Mucosa of descending colon (tissue), 3 donors: Measurements from ENCODE around the gene MYO10. TPM values are rescaled to one million over a fixed set of nuclear protein-coding genes. Genes with fewer than 3 reads are reported as not detected.
"Not testable (repeated sequence)": the region's sequence is repeated elsewhere in the genome, so short reads cannot be mapped to it uniquely, and the experiment has no call there.

Experiments used
- ATAC-seq: fragments of 200-7000 bp; cut with Tn5 transposase; one replicate; pipeline ENCODE4 v1.9.1; 2020; ENCODE audit warnings: mild to moderate bottlenecking, moderate library complexity
- DNase-seq, 3 donors: peaks; one replicate each; pipeline ENCODE4 v3.0.0-alpha.2; 2020
- H3K36me3 ChIP-seq: fragments of 200-600 bp; one replicate; pipeline ENCODE4 v1.8.0; 2021; ENCODE audit warnings: low read depth, mild to moderate bottlenecking
- H3K4me1 ChIP-seq: fragments of 200-600 bp; one replicate; pipeline ENCODE4 v1.8.0; 2021; ENCODE audit warnings: low read depth, mild to moderate bottlenecking
- H3K4me3 ChIP-seq: fragments of 200-600 bp; one replicate; pipeline ENCODE4 v1.8.0; 2021; ENCODE audit warnings: mild to moderate bottlenecking
- H3K9me3 ChIP-seq: fragments of 200-600 bp; one replicate; pipeline ENCODE4 v1.8.0; 2021; ENCODE audit warnings: mild to moderate bottlenecking
- intact Hi-C, 2 donors: fragments of 100-400 bp; cut with DNase I in 1 of 2; cut with micrococcal nuclease in 1 of 2; formaldehyde crosslinking; loops; one replicate each; pipeline versions ENCODE4 v1.11.0 to v1.11.1; 2022; cut with DNase I, micrococcal nuclease
- total RNA-seq, 3 donors: library from RNA; stranded (reverse); fragmentation: NEBNext Ultra II Directional in 2 of 3; extraction: Animal tissue kit (Norgen Biotek cat#: 25700) in 2 of 3; gene quantifications; one replicate each; pipeline versions ENCODE4 v1.2.1 to v1.2.4, GENCODE V29; 2021 to 2023
- TF ChIP-seq, protein P1 (sequence below): fragments of 200-600 bp; IDR thresholded peaks from one replicate; pipeline ENCODE4 v1.8.0; 2022; ENCODE audit warnings: antibody characterized with exemption, mild to moderate bottlenecking
- donor health status: DM: no; HTN: no; CAD: no; lungs with moderate emphysema.
- donor health status: DM: no; HTN: no; CAD: no.
- donor health status: DM: no; HTN: yes; CAD: no.

The MYO10 gene
- total RNA-seq, 3 donors from 2014 or later = 29.4 to 87.8 (median 61.3) TPM

DNA sequence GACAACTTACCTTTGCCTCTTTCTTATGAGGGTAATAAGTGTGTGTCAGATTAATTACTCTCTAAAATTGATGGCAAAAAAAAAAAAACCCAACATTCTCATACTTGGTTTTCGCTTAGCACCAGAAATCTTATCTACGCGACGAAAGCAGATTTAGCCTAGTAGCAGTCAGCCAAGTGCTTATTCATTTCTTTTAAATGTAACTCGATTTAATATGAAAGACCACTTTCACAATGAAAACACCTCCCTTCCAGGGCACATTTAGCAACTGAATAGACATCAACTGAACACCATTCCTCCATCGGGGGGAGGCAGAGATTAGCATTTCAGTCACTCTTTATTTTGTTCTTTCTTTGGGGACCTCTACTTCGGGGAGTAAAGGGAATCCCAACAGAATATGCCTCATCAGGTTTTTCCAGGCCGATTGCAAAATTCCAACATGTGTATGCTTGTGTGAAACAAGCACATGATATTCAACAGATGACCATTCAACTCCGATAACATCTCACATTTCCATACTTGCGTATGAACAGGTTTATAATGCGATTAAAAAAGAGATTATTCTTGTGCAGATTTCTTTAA lies 195.2 kb downstream of the MYO10 start:
- intact Hi-C loops = no loop called here
- H3K4me1 ChIP-seq = no peaks in the 10 kb centered on the region
- ATAC-seq (no peak), DNase-seq (no peak)
- TF ChIP-seq, protein P1, sequence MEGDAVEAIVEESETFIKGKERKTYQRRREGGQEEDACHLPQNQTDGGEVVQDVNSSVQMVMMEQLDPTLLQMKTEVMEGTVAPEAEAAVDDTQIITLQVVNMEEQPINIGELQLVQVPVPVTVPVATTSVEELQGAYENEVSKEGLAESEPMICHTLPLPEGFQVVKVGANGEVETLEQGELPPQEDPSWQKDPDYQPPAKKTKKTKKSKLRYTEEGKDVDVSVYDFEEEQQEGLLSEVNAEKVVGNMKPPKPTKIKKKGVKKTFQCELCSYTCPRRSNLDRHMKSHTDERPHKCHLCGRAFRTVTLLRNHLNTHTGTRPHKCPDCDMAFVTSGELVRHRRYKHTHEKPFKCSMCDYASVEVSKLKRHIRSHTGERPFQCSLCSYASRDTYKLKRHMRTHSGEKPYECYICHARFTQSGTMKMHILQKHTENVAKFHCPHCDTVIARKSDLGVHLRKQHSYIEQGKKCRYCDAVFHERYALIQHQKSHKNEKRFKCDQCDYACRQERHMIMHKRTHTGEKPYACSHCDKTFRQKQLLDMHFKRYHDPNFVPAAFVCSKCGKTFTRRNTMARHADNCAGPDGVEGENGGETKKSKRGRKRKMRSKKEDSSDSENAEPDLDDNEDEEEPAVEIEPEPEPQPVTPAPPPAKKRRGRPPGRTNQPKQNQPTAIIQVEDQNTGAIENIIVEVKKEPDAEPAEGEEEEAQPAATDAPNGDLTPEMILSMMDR = no peak
- no peak overlapping the region for H3K4me3 ChIP-seq
- no peaks in the 10 kb centered on the region for H3K36me3 ChIP-seq
- H3K9me3 ChIP-seq = no peaks in the 10 kb centered on the region

DNA sequence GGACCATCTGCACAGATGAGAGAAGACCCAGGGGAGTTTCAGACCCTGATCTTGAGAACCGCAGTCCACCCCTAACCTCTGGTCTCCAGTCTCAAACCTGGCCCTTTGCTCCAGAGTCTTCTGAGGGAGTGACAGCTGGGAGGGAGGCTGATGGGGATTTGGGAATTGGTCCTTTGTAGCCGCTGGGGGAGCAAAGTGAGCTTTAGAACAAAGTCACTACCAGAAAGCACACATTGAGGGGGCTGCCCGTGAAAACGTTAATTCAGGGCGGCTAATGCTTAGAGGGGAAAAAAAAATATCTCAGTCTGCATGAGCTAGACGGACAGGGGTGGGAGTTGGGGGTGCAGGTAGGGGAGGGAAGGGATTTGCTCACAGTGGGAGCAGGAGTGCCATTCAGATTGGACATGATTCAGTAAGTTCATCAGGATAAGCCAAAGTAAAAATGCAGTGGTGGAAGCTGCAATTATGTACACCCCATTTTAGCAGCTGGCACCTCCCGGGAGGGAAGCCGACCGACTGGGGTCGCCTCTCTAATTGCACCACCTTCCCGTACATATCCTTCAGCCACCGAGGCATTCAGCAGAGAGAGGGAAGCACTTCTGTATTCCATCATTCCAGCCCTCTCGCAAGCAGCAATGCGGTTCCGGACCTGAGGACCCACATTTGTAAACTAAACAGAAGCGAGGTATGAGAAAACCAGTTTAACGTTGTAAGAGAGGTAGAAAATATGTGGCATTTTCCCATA lies 195.8 kb downstream of the MYO10 start:
- Histone ChIP-seq H3K4me1 (no peaks in the 10 kb centered on the region), H3K36me3 (no peaks in the 10 kb centered on the region), H3K4me3 (no peak overlapping the region), H3K9me3 (no peaks in the 10 kb centered on the region)
- DNase-seq (no peak), ATAC-seq (no peak)
- TF ChIP-seq, protein P1 = no peak
- intact Hi-C loops = no loop called here

DNA sequence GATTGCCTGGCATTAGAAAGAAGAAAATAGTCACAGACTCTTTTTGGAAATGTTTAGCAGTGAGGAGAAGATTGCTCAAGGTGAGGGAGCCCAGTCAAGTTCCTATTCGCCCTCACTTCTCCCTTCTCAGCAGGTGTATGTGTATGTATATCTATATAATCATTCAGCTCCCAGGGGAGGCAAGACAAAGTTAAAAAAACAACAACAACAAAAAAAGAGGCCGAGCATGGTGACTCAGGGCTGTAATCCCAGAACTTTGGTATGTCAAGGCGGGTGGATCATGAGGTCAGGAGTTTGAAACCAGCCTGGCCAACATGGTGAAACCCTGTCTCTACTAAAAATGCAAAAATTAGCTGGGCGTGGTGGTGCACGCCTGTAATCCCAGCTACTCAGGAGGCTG lies 197.7 kb downstream of the MYO10 start:
- intact Hi-C loops, H3K9me3 ChIP-seq: not testable (repeated sequence)

DNA sequence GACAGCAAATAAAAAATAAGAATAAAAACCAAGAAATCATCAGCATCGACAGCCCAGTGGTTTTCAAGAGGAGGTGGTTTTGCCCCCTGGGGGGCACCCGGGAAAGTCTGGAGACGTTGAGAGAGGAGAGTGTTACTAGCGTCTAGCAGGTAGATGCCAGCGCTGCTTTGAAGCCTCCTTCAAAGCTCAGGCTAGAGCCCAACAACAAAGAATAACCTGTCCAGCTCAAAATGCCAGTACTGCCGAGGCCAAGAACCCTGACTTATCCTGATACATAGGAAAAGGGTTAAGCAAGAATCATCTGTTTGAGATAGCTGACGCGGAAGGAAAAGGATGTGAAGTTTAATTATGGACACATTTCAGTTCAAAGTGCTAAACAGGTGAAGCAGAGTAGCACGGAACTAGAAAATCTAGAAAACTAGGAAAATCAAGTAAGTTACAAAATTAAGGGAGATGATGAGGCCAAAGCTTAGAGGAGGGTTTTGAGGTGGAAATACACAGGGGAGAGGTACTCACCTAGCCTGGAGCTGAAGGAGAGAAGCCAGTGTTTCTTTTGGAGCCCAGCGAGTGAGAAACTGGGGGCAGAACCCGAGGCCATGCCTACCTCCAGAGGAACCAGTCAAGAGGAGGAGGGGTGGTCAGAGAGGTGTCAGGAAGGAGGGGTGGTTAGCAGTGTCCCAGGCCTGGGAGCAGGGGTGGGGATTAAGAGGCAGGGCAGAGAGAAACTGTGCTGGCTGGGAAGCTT lies 198.3 kb downstream of the MYO10 start:
- Histone ChIP-seq H3K36me3 (no peaks in the 10 kb centered on the region), H3K4me3 (no peak overlapping the region), H3K4me1 (no peaks in the 10 kb centered on the region), H3K9me3 (no peaks in the 10 kb centered on the region)
- ATAC-seq (peak; percentile 72), DNase-seq (peak; percentile 48 to 63 (median 59))
- intact Hi-C loops = no loop called here
- TF ChIP-seq, protein P1 = no peak

More for the DNA sequence above, 197.7 kb downstream of the MYO10 start:
- H3K4me1 ChIP-seq, H3K36me3 ChIP-seq, H3K4me3 ChIP-seq, ATAC-seq, DNase-seq: not testable (repeated sequence)

DNA sequence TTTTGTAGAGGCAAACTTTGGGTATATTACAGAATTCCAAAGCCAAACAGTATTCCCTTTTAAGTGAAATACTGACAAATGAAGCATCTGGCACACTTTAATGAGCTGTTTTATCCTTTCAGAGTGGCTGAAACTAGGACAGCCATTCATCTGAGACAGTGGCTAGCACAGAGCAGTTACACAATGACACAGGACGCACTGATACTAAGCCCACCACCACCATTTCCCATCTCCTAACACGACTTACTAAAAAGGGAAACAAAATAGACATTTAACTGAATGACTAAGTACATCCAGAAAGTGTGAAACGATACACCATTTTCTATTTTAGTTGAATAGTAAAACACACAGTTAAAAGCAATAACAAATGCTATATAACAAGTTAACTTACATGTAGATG lies 198.9 kb downstream of the MYO10 start:
- Histone ChIP-seq H3K4me1 (no peaks in the 10 kb centered on the region), H3K36me3 (no peaks in the 10 kb centered on the region), H3K4me3 (no peak overlapping the region), H3K9me3 (no peaks in the 10 kb centered on the region)
- intact Hi-C loops = no loop called here
- DNase-seq (no peak), ATAC-seq (no peak)
- TF ChIP-seq, protein P1 = no peak
